Renal cortex interstitium (tissue), 11 donors: ENCODE results near the gene CDH2. TPM values are rescaled to one million over a fixed set of nuclear protein-coding genes. Genes with fewer than 3 reads are reported as not detected.

ENCODE experiments used
- DNase-seq, 11 donors: peaks; one replicate each; pipeline ENCODE4 v3.0.0-alpha.2; 2013; ENCODE audit warnings: low read depth in 9 of 11, low spot score in 4 of 11; ENCODE audit errors: extremely low read depth in 1 of 11
- polyA plus RNA-seq, 3 donors: library from polyadenylated mRNA; unstranded; fragments of 120-200 nt; gene quantifications; one replicate each; pipeline ENCODE4 v1.2.1, GENCODE V29; 2013; ENCODE audit not compliant: insufficient read length in 3 of 3

The CDH2 gene
- polyA plus RNA-seq, 3 donors = 80.9 to 102 (median 85.2) TPM

DNA sequence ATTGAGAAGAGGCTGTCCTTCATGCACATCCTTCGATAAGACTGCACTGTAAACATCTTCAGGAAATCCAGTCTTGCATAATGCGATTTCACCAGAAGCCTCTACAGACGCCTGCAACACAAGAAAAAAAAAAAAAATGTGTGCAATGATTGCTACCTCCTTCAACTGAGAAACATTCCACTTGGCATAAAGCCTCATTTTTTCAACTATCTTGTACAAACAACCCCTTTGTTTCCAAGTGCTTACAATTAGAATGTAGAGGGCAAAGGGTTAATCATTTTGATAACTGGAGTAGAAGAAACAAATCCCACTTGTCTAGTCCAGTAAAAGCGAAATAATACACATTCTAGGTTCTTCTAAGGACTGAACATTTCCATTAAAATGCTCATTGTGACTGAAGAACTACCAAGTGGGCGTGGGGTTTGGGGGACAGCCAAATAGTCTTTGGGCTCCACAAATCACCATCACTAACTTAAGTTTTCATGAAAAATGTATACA lies 29.2 kb downstream of the CDH2 start:
- DNase-seq = no peak

DNA sequence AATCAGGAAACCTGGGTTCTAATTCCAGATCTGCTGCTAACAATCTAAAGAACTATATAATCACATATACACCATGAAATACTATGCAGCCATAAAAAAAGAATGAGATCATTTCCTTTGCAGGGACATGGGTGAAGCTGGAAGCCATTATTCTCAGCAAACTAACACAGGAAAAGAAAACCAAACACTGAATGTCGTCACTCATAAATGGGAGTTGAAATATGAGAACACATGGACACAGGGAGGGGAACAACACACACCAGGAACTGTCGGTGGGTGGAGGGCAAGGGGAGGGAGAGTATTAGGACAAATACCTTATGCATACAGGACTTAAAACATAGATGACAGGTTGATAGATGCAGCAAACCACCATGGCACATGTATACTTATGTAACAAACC lies 33.2 kb downstream of the CDH2 start:
- DNase-seq = no peak

DNA sequence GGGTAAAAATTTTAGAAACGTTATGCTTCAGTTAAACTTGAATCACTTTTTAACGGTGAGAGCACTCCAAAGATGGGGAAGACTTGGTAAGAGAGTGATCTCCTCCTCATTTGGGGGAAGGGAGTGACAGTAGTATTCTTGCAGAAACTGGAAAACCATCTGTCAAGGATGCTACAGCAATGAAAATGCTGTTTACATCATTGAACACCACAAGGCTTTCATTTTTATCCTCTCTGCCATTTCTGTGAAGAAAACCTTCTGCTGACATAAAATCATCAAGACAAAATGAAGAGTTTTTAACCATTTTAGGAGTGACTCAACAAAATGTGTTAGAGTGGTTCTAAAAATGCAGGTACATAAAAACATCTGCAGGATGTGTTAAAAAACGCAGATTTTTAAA lies 38.1 kb downstream of the CDH2 start:
- no peak for DNase-seq

DNA sequence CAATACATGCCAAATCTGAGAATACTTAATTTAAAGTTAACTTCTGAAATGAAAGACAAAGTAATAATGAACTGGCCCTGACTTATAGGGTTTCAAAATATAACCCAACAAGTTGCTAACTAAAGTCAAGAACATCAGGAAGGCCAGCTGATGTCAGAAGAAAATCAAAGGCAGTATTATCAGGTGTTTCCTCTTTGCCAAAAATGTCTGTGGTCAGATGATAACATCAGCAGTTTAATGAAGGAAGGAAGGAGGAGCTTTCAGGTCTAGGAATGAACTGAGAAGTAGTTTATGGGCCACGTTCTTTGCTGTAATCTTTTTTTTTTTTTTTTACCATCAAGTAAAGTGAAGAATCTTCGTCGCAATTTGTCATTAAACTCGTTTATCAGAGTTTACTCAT lies 40.9 kb downstream of the CDH2 start:
- DNase-seq = no peak

DNA sequence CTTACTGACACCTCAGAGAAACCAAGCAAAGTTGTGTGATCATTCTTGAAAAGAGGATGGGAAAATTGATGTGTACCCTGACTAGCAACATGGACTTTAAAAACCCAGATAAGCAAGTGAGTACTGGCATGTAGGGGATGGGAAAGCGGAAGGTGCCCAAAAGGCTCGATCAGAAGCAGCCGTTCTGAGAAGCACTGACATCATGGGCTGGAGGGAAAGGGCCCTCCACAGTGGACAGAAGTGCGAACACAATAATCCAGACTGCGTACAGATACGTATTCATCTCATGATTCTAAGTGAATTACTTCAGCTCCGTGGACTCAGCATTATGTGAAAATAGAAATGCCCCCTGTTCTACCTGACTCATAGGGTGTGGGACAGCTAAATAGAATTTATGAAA lies 42.2 kb downstream of the CDH2 start:
- DNase-seq = no peak

DNA sequence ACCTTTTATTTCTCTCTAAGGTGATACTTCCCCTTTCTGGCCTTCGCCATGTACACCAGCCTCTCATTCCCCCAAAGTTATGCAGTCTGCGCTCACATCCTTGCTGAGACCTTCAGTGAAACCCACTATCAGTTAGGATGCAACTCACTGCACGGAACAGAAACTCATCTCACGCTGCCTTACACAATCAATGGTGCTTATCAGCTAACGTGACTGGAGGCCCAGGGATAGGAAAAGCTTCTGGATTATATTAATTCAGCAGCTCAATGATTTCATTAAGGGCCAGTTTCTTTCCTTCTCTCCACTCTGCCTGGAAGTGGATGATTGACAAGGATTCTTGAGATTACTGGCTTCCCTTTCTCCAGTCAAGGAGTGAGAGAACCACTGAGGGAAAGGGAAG lies 44.8 kb downstream of the CDH2 start:
- no peak for DNase-seq

DNA sequence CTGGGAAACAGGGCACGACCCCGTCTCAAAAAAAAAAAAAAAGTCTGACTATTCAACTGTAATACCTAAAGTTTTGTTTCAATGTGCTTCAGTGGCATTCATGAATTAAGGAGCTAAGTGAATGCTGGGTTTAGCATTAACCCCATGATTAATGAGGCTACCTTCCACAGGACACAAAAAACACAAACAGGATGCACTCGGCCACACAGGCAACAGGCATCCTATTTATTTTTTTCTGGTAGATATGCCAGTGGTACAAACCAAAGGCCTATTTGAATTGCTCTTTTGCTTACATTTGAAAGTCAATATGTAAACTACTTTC lies 48.3 kb downstream of the CDH2 start:
- no peak for DNase-seq

DNA sequence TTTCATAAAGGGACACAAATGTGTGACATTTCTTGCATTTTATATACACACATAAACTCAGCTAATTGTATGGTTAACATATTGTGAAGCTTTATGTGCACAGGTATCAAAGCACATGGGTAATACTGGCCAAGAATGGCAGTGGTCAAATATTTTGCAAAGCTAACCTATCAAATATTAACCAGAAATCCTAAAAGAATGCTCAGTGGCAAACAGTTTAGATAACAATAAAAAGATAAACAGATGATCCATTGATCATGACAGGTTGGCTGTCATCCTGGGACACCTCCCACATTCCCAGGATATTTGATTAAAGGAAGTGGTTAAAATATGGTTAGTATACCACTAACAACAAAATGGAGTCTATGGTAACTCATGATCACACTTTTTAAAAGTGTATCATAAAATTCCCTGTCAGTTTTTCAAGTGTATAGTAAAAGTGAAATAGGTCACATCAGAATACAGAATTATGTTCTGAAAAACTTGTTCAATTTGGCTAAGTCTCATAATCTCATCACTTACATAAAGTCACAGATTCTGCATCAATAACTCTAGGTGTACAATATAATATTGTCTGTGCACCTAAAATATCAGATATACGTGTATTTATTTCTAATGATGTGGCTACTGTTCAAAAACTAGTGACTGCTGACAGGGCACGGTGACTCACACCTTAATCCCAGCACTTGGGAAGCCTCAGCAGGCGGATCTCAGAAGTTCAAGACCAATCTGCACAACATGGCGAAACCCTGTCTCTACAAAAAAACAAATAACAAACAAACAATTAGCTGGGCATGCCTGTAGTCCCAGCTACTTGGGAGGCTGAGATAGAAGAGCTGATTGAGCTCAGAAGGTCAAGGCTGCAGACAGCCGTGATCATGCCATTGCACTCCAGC lies 48.9 kb downstream of the CDH2 start:
- DNase-seq = no peak

DNA sequence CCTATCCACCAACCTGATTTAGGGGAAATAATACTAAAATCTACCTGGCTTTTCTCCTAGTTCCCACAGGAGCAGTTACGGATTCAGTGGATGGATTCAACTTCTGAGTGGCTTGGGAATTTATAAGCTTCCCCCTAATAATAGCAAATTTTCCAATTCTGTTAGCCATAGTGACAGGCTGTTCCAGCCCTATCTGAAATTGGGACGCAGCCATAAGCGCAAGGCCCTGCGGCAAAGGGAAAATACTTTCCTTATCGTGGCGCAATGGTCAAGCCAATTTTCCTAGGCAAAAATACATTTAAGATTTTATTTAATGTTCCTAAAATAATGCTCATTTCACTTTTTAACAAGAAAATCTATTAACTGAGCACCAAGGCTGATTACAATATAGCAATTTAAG lies 49.7 kb downstream of the CDH2 start:
- no peak for DNase-seq

DNA sequence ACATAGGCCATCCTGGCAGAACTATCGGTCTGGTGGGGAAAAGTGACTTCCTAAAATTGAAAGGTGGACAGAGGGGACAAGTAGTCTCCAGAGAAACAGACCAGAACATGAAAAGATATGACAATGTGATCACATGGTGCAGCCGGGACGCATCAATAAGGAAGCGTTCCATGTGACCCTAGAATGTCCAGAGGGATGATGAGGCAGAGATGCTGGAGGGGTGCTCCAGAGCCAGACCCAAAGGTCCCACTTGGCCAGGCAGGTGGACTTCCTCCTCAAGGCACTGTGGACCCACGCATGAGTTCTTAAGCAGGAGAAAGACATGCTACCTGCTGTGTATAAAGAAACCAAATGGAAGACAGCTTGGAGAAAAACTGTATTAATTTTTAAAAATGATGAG lies 50.2 kb downstream of the CDH2 start:
- no peak for DNase-seq

DNA sequence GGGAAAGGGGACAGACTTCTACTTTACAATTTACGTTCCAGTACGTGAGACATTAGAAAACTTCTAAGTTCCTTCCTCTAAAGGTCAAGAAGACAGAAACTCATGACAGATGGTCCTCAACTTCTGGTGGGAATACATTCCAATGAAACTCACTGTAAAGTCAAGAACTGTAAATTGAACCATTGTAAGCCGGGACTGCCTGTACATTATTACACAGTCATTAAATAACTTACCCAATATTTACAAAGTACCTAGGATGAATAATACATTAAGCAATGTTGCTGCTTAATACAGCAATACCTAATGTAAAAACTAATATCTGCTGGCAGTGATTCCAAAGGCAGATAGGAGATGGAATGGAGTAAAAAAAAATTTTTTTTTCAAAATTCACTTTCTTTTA lies 51.9 kb downstream of the CDH2 start:
- DNase-seq = no peak

DNA sequence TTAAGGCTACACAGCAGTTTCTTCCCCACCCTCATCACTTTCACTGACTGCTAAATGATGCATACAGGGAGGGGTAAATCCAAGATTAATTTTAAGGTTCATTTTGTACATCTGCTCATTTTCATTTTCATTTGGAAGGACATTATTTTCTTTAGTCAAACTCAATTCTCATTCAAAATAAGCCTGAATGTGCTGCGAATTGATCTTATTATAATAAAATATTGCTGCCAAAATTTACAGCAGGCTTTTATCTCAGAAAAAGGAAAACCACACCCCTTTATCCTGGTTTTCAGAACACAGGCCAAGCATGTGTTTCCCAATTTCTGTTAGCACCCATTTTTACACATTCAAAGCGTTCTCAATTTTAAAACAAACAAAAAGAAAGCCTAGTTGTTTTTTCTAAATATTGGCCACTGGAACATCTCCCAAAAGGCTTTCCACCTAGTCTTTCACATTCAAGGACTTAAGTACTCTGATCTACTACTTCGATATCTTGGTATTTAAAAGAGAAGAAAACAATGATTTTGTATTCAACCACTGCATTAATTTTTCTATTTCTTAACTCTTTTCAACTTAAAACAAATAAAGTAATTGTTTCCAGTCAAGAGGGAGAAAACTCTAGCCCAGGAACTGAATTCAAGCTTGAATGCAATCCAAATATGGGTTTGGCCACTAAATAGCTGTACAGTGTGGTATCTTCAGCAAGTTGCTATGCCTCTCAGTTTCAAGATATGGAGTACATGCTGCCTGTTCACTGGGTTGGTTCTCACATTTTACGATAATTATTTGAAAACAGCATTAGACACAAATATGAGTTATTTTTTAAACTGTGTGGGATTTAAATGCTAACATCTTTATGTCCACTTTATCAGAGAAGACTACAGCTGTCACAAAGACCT lies 52.5 kb downstream of the CDH2 start:
- DNase-seq = no peak

DNA sequence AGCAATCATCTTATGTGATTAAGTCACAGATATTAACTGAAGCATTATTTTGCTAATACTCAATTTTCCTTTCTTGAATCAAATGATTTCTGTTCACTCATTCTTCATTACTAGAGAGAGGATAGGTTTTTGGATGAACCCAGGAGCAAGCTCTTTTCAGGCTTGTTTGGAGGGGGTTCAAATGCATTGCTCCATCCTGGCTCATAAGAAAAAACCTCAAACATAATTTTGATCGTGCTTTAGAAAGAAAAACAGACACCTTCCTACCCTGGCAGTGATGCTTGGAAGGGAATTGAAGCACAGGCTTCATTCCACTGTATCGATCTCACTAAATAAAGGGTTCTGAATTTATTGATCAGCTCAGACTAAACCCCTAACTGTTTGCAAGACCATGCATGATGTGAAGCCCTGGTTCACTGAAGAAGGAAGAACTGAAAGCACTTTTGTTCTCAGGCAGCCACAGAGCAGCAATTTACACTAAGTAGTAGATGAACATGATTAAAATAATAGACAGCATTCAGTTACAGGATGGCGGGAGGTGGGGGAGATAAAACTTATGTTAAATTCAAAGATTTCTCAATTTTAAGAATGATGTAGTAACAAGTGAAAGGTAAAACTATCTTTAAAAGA lies 53.4 kb downstream of the CDH2 start:
- no peak for DNase-seq

DNA sequence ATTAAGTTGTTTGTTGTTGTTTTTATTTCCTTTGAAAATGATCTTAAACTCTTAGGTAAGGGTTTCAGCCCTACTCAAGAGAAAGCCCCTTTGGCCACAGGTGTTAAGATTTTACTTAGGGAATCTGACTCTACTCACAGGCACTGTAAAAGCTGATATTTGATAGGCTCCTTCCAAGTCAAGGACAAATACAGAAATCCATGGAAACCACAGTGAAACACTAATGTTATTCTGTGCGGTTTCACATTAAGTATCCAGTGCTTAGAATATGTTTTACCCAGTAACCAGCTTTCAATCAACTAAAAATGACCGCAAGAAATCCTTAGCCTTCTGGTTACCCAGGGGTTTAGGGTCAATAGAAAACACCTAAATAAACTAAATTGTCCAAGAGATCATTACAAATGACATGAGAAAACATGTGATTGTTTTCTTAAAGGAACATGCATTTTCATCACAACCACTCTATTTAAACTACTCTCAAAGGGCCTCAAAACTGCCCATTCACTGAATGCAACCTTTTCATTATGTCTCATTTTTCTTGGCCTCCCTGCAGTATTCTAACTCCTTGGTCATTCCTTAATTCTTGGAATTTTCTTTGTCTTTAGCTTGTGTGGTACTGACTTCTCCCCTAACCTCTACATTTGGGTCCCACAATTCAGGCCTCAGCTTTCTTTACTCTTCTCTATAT lies 56.0 kb downstream of the CDH2 start:
- no peak for DNase-seq

DNA sequence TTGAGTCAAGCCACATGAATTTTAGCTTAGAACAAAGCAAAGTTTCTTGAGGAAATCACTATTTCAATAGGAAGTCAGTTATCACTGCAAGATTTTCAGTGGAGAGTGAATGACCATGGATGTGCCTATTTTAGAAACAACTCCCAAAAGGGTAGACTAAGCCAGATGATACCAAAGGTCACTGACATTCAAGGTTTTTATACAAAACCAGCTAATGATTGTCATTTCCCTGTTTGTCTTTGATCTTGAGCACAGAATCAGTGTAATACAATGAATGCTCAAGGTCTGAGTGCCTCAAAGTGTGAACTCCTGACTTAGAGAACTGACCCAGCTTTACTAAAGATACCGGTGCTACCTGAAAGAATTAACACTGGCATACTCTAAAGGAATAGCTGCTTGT lies 60.5 kb downstream of the CDH2 start:
- no peak for DNase-seq

DNA sequence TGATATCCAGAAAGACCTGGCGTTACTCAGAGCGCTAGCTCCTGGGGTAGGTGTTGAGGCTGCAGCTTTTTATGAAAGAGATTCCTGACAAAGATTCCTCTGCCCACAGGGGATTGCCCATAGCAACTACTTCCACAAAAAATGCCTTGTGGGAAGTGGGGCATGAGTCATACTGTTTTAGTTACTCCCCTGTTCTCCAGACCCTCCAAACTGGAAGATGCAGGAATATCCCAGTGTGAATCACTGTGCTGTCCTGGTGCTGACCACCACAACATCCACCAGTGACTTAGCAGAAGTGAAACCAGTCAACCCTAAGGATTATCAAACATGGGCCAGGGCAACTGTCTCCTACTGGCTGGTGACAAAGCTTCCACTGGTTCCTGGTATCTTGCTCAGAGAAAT lies 61.8 kb downstream of the CDH2 start:
- no peak for DNase-seq

DNA sequence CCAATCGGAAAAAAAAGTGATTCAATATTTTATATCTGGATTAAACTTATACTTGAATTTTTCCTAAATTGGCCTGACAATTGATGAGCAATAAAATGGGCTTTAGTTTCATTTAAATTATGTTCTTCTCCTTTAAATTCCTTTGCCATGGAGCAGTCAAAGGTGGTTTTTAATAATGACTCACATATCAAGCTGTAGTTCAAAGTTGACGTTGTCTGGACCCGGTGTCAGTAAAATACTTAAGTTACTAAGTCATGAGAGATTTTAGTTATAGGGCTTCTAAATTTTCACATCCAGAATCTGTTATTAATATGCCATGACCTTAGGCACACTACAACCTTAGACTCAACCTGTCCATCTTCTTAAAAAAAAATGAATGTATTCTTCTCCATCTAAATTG lies 62.5 kb downstream of the CDH2 start:
- no peak for DNase-seq

DNA sequence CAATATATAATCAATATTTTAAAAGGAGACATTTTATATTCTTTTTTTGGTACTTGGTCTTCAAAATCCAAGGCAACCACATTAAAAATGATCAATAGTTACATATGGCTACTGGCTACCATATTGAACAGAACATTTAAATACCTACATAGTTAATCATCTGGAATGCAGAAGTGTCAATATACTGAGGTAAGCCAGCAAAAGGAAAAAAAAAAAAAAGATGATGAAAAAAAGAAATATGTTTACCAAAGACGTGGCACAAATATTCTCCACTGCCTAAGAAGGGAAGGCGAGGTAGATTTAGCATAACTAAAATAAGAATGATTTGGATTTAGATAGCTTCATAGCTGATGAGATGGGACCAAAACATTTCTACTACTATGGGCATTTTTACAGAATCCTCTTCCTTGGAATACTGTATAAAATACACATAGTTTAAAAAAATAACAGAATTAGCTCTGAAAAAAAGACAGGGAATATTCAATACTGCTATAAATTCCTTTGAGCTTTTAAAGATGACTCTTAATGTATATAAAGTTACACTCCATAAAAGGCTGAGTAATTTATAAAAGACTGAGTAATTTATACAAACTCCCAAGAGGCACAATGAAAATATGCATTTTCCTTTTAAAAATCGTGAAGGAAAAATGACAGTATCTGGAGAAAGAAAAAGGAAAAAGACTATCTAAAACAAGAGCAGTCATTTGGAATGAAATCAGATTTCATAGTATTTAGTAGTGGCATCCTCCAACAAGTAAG lies 63.5 kb downstream of the CDH2 start:
- no peak for DNase-seq

DNA sequence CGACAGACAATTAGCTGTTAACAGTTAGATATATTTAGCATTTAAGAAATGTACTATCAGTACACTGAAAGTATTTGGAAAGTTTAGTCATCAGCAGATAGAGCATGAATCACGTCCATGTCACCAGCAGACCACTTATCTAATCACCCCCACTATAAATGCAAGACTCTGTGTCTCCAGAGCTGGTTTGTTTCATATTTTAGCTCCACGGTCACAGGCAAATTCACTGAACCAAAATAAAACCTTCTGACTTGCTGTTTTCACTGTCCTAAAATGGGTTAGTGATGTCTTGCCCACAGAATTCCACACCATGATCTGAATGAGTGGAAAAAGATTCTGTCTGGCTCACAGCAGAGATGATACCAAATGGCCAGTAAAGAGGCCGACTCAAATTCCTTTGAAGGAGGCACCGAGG lies 64.9 kb downstream of the CDH2 start:
- no peak for DNase-seq
